Measurements from ENCODE around the gene ZNF219.

Gene ZNF219

GRCh38 chr14:21102521-21103410 is 4.3 kb upstream of the ZNF219 start:
- DNase-seq (ENCODE audit: low spot score): no peak

- no peak for DNase-seq (ENCODE audit: low spot score)
Observed at GRCh38 chr14:21101802-21102413, 3.5 kb upstream of the ZNF219 start.

GRCh38 chr14:21100931-21101330 is 2.5 kb upstream of the ZNF219 start, which contains the start of gene TMEM253:
Gene TMEM253, plus strand, starts transcription at chr14:21101066. Its CDS starts 278 bp downstream, at chr14:21101344.
- DNase-seq (ENCODE audit: low spot score): peak; percentile 16

DNA sequence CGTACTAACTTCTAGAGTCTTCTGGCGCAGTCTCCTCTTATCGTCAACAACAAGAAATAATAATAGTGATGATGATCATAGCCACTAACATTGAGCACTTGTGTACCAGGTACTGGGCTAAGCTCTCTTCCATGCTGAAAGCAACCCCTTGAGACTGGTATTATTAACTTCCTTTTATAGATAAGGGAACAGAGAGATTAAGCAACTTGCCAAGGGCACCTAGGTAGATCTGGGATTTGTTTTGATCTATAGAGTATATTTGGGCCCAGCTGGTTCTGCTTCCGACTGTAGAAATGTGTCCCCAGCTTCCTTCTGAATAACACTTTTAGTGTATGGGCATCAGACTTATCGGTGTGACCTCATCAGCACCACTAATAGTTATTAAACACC is 1.1 kb upstream of the ZNF219 start:
- DNase-seq (ENCODE audit: low spot score): peak; percentile 3

DNA sequence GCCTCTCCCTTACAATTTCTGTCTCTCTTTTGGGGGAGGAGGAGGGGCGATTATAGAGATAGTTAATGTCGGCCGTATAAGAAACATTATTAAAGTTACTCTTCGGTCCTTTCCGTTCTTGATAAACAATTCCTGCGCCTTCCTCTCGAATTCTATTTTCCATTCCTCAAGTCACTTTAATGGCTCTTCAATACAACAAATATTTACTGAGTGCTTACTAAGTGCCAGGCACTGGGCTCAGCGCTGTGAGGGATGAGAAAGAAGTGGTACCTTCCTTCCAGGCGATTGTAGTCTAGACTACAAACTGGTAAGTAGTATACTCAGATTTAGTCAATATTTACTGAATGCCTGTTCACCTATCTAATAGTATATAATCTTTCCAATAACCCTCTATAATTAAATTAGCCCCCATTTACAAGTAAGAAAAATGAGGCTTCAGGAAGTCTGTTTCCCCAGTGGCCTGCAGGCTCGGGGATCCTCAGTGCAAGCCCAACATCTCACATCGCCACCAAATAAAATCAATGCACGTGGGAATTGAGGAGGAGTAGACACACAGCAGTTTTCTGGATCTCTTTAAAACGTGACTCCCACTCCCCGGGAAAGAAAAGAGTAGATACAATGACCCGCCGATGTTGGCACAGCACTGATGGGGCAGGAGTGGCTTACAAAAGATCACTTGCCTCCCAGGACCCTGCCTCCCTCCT is 589 bp upstream of the ZNF219 start:
- DNase-seq (ENCODE audit: low spot score): peak; percentile 8

DNA sequence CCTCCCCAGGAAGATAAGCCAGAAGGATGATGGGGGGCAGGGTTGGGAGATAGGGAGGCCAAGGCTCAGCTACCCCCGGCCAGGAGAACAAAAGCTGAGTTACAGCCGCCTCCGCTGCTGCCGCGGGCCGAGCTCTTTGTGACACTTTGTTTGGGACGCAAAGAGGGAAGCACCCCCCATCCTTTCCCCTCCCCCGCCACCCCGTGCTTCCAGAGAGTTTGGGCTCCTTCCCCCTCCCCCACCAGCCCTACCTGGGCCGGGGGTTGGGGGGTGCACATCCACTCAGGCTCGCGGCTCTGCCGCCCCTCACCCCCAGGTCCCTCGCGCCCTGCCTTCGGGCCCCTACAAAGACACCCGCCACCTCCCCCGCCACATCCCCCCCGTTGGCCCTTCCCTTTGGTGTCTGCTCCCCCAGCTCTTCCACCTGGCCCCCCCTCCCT is 799 bp downstream of the ZNF219 start:
- peak; percentile 23 for DNase-seq (ENCODE audit: low spot score)

DNA sequence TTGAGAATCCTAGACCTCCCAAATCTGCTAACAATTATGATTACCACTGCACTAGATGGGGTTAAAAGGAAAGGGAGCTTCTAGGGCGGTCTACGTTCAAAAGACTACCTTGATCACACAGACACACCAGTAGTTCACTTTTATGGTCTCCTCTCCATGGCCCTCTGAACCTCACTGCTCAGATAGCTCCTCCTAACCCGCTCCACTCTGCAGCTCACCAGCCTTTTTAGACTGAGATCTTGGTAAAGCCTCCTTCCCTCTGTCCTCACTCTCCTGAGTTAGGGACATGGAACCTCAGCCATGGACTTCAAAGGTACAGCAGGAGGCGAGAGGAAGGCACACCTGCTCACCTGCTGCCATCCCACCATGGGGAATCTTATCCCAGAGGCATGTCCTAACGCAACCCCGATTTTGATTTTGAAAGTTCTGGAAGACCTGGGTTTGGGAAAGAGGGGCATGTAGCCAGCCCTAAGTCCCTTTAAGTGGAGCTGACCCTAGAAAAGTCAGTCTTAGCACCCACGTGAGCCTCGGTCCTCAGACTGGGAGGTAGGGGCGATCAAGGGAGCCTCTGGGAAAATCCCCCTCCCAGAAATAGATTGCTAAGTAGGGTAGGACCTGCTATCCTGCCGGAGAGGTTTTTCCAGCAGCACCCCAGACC is 1.3 kb downstream of the ZNF219 start:
- DNase-seq (ENCODE audit: low spot score): peak; percentile 18

GRCh38 chr14:21096438-21096837 is 2.0 kb downstream of the ZNF219 start:
- DNase-seq (ENCODE audit: low spot score): peak; percentile 4

DNA sequence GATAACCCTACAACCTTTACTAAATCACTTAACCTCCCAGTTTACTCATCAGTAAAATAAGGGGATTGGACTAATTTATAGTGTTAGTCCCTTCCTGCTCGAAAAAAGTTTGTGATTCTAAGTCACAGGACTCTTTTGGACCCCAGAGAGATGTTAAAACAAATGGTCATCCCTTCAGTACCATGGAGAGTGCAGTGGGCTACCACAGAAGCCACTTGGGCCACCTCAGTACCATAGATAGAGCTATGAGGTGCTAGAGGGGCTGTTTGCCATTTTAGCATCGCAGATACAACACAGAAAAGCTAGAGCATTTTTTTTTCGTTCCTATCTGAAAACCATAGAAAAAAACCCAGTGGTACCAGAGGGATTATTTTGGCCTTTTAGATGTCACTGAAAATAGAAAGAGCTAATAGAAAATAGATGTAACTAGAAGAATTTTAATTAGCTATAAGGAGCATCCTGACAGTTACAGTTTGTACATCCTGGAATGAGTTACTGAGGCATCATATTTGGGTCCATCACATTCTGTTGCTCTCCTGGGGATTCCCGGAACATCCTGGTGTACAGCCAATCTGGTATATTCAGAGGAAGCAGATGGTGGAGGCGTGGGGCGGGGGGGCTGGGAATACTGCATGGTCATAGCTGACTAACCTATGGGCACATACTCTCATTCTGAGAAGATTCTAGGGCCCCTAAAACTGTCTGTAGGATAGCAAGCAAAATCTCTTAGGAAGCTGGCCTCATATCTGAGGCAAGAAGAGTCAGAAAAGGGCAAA is 2.8 kb downstream of the ZNF219 start:
- DNase-seq (ENCODE audit: low spot score): peak; percentile 21

DNA sequence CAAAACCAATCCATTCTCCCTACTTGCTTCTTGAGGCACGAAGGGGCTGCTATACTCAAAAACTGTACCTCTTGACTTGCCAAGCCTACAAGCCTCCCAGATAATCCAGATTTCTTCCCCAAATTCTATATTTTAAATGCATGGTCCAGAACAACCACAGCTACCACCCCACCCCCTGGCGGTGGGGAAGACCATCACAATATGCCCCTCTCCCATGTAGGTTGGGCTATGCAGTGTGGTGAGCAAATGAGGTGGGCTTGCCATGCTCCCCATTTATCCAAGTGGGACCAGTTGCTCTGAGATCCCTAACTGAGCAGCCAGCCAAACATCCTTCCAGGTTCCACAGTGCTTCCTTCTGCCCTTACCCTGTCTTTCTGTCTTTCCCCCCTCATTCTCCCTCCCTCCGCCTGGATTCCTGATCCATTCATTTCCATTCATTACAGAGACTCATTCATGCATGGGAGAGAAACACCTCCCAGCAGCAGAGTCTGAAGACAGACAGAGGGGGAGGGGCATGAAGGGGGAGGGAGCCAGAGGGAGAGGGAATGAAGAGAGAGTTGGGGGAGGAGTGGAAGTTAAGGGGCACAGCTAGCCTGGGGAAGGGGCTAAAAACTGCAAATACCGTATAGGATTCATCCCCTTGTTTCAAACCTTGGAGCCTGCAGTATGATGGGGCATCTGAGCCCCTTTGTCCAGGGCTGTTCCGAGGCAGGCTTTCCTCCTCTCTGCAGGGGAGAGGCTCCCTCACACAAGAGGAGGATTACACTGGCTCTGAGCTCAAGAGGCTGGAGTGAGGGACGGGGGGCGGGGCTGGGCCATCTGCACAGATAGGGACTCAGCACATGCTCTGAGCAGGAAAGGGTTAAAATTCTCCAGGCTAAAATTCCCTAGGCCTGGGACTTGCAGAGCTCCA is 4.4 kb downstream of the ZNF219 start:
- DNase-seq (ENCODE audit: low spot score): peak; percentile 10

- DNase-seq (ENCODE audit: low spot score): no peak
Observed at GRCh38 chr14:21093018-21093417, 5.4 kb downstream of the ZNF219 start.

- DNase-seq (ENCODE audit: low spot score): peak; percentile 95
Observed at GRCh38 chr14:21092273-21093011, 6.0 kb downstream of the ZNF219 start.

GRCh38 chr14:21091821-21092272 is 6.6 kb downstream of the ZNF219 start:
- DNase-seq (ENCODE audit: low spot score): no peak

- DNase-seq (ENCODE audit: low spot score): no peak
Observed at GRCh38 chr14:21090940-21091663, 7.4 kb downstream of the ZNF219 start.

GRCh38 chr14:21090194-21090939 is 8.1 kb downstream of the ZNF219 start:
- peak; percentile 87 for DNase-seq (ENCODE audit: low spot score)

GRCh38 chr14:21089877-21090193 is 8.6 kb downstream of the ZNF219 start:
- DNase-seq (ENCODE audit: low spot score): no peak

- DNase-seq (ENCODE audit: low spot score): no peak
Observed at GRCh38 chr14:21089271-21089670, 9.2 kb downstream of the ZNF219 start.

- DNase-seq (ENCODE audit: low spot score): no peak
Observed at GRCh38 chr14:21088687-21089086, 9.8 kb downstream of the ZNF219 start.
